22Rv1 (cell line): ENCODE measurements around the gene SP1.

Experiments
- CTCF ChIP-seq: fragments of 450-650 bp; IDR thresholded peaks from 2 replicates; pipeline ENCODE4 v1.5.1; 2017; ENCODE audit warnings: mild to moderate bottlenecking
- ZFX ChIP-seq: fragments of 450-650 bp; IDR thresholded peaks from 2 replicates; pipeline ENCODE4 v1.6.1; 2017; ENCODE audit warnings: antibody characterized with exemption, borderline replicate concordance

- no peak for TF ChIP-seq CTCF
- no peak for TF ChIP-seq ZFX
Measured at GRCh38 chr12:53343969-53344368, 36.0 kb upstream of the SP1 start.
